Epithelial cell of esophagus (primary cell): ENCODE results near the gene KRTAP17-1.
"Not testable (repeated sequence)": the region's sequence is repeated elsewhere in the genome, so short reads cannot be mapped to it uniquely, and the experiment has no call there.

ENCODE experiments used
- DNase-seq: peaks from one replicate; pipeline ENCODE4 v3.0.0; 2010; ENCODE audit warnings: low read depth
- H3K4me3 ChIP-seq: 2 replicates; pipeline ENCODE4 v1.5.1; 2011; ENCODE audit warnings: mild to moderate bottlenecking, low read length, control low read depth
- CTCF ChIP-seq: IDR thresholded peaks from 2 replicates; pipeline ENCODE4 v1.5.1; 2011; ENCODE audit warnings: low read depth, mild to moderate bottlenecking, low read length, control low read depth, inconsistent platforms; ENCODE audit not compliant: insufficient read depth; ENCODE audit errors: missing control alignments

KRTAP17-1 gene

GRCh38 chr17:41315204-41315794 lies at the start of gene KRTAP17-1:
KRTAP17-1 (minus strand) TSS chr17:41315710; CDS start chr17:41315650, 60 bp downstream.
- no peak for DNase-seq
- TF ChIP-seq CTCF = no peak
- no peak within 1 kb of the TSS for H3K4me3 ChIP-seq

- DNase-seq = peak; percentile 61
- no peak overlapping the region for H3K4me3 ChIP-seq
- TF ChIP-seq CTCF = no peak
Observed at GRCh38 chr17:41363881-41364280, 48.4 kb upstream of the KRTAP17-1 start.

- TF ChIP-seq CTCF = no peak
- DNase-seq = peak; percentile 79
- no peak overlapping the region for H3K4me3 ChIP-seq
Observed at GRCh38 chr17:41360296-41360995, 44.9 kb upstream of the KRTAP17-1 start.

GRCh38 chr17:41354536-41354935 lies 39.0 kb upstream of the KRTAP17-1 start:
- H3K4me3 ChIP-seq = no peak overlapping the region
- no peak for TF ChIP-seq CTCF
- no peak for DNase-seq

- no peak for TF ChIP-seq CTCF
- DNase-seq = peak; percentile 90
- no peak overlapping the region for H3K4me3 ChIP-seq
Observed at GRCh38 chr17:41352597-41353366, 37.3 kb upstream of the KRTAP17-1 start.

- H3K4me3 ChIP-seq = no peak overlapping the region
- no peak for TF ChIP-seq CTCF
- DNase-seq = no peak
Observed at GRCh38 chr17:41351177-41351576, 35.7 kb upstream of the KRTAP17-1 start.

- not testable (repeated sequence) for H3K4me3 ChIP-seq, DNase-seq
Observed at GRCh38 chr17:41350381-41350878, 34.9 kb upstream of the KRTAP17-1 start, which contains the start of gene KRT33A. KRT33A (minus strand) TSS chr17:41350828; CDS start chr17:41350767, 61 bp downstream.
